Measurements from ENCODE around the gene ADSS2.

DNA sequence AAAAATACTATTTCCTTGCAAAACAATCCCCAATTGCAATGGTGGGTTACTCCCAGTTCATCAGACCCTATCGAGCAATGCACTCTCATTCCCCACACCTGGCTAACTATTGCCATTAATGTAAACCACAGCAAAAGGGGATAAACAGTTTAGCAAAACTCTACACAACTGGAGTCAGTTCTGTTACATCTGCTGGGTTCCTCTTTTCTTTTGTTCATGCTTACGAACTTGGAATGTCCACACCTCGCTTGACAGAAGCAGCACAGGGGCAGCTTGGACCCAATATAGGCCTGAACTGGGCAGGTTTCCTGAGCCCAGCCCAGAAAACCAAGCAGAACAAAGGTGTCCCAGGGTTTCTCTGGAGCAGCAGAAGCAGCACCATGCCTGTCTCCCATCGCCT lies 57.4 kb downstream of the ADSS2 start:
- TF ChIP-seq, protein P1, sequence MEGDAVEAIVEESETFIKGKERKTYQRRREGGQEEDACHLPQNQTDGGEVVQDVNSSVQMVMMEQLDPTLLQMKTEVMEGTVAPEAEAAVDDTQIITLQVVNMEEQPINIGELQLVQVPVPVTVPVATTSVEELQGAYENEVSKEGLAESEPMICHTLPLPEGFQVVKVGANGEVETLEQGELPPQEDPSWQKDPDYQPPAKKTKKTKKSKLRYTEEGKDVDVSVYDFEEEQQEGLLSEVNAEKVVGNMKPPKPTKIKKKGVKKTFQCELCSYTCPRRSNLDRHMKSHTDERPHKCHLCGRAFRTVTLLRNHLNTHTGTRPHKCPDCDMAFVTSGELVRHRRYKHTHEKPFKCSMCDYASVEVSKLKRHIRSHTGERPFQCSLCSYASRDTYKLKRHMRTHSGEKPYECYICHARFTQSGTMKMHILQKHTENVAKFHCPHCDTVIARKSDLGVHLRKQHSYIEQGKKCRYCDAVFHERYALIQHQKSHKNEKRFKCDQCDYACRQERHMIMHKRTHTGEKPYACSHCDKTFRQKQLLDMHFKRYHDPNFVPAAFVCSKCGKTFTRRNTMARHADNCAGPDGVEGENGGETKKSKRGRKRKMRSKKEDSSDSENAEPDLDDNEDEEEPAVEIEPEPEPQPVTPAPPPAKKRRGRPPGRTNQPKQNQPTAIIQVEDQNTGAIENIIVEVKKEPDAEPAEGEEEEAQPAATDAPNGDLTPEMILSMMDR (IDR thresholded peaks at IDR 0.05): no peak
- TF ChIP-seq POLR2A (IDR thresholded peaks at IDR 0.05): no peak

Data from tibial nerve (tissue), 3 donors.